SK-N-MC (cell line): ENCODE measurements around the gene TMEM121B.
A peak's percentile ranks its signal among the peaks of the same experiment; 100 is the strongest.

ENCODE experiments used
- DNase-seq: peaks from one replicate; pipeline ENCODE4 v3.0.0-alpha.2; 2011; ENCODE audit warnings: low read depth, low spot score
- H3K27ac ChIP-seq: fragments of 200-600 bp; sonication (generic); 2 replicates; pipeline ENCODE4 v1.5.1; 2016; ENCODE audit warnings: mixed run types
- H3K36me3 ChIP-seq: fragments of 200-600 bp; sonication (generic); 2 replicates; pipeline ENCODE4 v1.6.1; 2017; ENCODE audit warnings: antibody characterized with exemption, low read length, mixed read lengths; ENCODE audit not compliant: insufficient read depth
- H3K4me3 ChIP-seq: fragments of 200-600 bp; sonication (generic); 2 replicates; pipeline ENCODE4 v1.5.1; 2016
- H3K9ac ChIP-seq: fragments of 200-600 bp; sonication (generic); 2 replicates; pipeline ENCODE4 v1.8.0; 2017; ENCODE audit warnings: mixed run types, mixed read lengths; ENCODE audit not compliant: insufficient read length
- H3K9me3 ChIP-seq: fragments of 200-600 bp; sonication (generic); 2 replicates; pipeline ENCODE4 v1.6.1; 2017; ENCODE audit warnings: low read depth, mild to moderate bottlenecking, antibody characterized with exemption, low read length, moderate library complexity, mixed read lengths
- EZH2 ChIP-seq: fragments of 200-600 bp; sonication (generic); IDR thresholded peaks from one replicate; pipeline ENCODE4 v1.6.1; 2017; ENCODE audit warnings: antibody characterized with exemption
- FOXP2 ChIP-seq: optimal IDR thresholded peaks from 2 replicates; pipeline ENCODE3; 2011; ENCODE audit warnings: mild to moderate bottlenecking, moderate library complexity; ENCODE audit not compliant: insufficient read depth; ENCODE audit errors: extremely low read length, control extremely low read depth
- POLR2AphosphoS5 ChIP-seq: IDR thresholded peaks from 2 replicates; pipeline ENCODE4 v1.6.1; 2012; ENCODE audit warnings: mild to moderate bottlenecking, low read depth, low read length, borderline replicate concordance

Gene TMEM121B

DNA sequence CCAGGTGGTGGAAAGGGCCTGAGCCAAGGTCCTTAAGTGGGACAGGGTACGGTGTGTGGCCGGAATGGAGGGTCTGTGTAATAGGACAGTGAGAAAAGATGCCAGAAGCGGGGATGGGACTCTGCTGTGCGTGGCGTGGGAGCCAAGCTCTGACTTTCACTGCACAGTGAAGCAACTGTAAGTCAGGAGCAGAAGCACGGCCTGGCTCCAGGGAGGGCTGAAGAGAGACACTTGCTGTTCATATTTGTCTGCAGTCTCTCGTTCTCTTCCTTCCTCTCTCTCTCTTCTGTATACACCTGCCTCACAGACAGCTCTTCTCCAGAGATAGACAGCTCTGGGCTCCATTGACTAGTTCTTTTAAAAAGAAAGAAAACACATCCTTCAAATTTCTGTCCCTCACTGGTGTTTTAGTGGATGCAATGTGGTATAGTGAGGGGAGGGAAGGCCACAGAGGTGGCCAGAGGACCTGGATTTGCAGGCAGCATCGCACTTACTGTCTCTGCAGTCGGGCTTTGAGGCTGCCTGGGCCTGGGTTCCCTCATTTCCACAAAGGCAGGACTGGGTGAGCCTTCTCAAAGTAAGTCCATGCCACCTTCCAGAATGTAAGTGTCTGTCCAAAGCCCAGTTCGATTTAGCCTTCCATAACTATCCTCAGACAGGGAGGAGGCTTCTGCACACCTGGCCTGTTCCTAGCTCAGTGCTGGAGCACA lies 34.2 kb downstream of the TMEM121B start:
- Histone ChIP-seq H3K36me3 (no peaks in the 10 kb centered on the region), H3K4me3 (no peak overlapping the region), H3K9ac (no peak overlapping the region), H3K27ac (no peak overlapping the region), H3K9me3 (no peaks in the 10 kb centered on the region)
- no peak for DNase-seq
- TF ChIP-seq FOXP2 (no peak), POLR2AphosphoS5 (no peak), EZH2 (no peak)

DNA sequence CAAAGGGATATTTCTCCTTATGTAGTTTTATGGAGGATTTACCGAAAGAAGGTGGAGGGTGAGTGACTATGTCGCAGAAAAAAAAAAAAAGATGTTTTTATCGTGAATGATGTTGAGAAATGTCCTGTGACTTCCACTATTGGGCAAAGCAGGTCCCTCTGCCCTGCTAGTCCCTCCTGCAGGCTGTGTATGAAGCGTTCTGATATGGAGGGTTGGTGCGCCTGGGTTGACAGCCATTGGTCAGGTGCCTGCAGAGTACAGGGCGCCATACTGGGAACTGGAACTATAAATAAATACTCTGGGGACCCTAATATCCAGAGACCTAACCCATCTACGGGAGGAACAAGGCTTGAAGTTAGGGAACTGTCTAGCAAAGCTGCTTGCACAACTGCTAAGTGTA lies 34.9 kb downstream of the TMEM121B start:
- no peak for TF ChIP-seq POLR2AphosphoS5
- no peak for TF ChIP-seq FOXP2
- TF ChIP-seq EZH2 = no peak
- Histone ChIP-seq H3K9me3 (no peaks in the 10 kb centered on the region), H3K36me3 (no peaks in the 10 kb centered on the region), H3K27ac (no peak overlapping the region), H3K4me3 (no peak overlapping the region), H3K9ac (no peak overlapping the region)
- DNase-seq = no peak

DNA sequence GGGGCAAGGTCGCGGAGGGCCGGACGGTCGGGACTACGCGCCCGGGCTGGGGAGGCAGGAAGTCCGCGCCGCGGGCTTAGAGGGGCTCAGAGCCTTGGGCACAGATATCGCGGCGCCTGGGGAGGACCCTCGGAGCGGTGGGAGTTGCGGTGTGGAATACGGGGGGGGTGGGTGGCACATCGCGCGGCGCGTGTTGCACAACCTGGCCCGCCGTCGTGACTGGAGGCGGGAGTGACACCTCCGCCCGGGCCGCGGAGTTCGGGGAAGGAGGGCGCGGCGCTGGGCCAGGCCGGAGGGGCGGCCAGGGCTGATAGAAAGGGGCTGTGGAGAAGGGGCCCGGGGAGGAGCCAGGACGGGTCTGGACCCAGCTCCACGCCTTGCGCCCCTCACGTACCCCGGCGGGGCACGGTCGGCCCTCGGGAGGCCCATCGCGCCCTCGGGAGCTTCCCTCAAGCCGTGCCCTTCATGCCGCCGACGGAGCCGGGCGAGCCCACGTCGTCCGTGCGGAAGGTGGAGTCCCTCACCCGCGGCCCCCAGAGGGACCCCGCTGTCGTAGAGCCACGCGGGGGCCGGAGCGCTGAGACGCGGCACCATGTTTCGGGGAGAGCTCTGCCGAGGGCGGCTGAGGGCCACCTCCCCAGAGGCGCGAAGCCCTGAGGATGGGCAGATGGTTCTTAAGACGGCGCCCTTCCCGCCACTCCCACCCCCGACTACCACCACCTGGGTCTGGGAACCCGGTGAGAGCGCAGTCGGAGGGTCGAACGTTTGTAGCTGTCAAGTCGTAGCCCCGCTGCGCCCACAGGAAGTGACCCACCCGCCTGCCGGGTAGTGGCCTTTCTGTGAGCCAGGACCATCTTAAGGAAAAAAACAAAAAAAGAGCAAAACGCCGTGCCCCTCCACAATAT lies 35.6 kb downstream of the TMEM121B start:
- H3K9ac ChIP-seq = peak overlapping the region; percentile 72
- no peaks in the 10 kb centered on the region for H3K9me3 ChIP-seq
- TF ChIP-seq EZH2 (no peak), POLR2AphosphoS5 (no peak), FOXP2 (no peak)
- H3K36me3 ChIP-seq = no peaks in the 10 kb centered on the region
- no peak overlapping the region for H3K27ac ChIP-seq
- peak overlapping the region; percentile 82 for H3K4me3 ChIP-seq
- DNase-seq = no peak

DNA sequence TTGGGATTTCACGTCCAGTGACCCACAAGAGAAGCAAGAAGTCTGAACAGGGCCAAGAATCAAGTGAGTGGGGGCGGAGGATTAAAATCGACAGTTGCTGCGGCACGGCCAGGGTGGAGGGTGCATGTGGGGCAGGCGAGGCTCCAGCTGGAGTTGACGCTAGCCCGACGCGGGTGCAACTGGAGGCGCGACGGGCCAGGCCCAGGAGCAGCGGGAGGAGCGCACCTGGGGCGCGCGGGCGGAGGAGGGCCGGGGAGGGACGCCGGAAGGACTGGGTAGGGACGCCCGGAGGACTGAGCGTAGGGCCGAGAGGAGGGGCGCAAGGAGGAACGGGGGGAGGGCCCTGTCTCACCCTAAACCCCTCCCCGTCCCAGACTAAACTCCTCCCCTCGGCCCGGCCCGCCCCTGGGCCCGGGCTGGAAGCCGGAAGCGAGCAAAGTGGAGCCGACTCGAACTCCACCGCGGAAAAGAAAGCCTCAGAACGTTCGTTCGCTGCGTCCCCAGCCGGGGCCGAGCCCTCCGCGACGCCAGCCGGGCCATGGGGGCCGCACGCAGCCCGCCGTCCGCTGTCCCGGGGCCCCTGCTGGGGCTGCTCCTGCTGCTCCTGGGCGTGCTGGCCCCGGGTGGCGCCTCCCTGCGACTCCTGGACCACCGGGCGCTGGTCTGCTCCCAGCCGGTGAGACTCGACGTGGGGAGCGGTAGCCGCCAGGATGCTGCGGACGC lies 36.4 kb downstream of the TMEM121B start, which contains the start of gene IL17RA:
Gene IL17RA, plus strand, starts transcription at position 447 of the 723 bp plus-strand sequence. Its CDS starts 92 bp downstream, at position 539.
- peak; percentile 71 for TF ChIP-seq POLR2AphosphoS5
- TF ChIP-seq FOXP2 = no peak
- Histone ChIP-seq H3K4me3 (peak within 1 kb of the TSS; percentile 82), H3K36me3 (no peaks in the 10 kb centered on the region), H3K9me3 (no peaks in the 10 kb centered on the region), H3K27ac (no peak within 1 kb of the TSS), H3K9ac (peak within 1 kb of the TSS; percentile 72)
- DNase-seq = no peak

DNA sequence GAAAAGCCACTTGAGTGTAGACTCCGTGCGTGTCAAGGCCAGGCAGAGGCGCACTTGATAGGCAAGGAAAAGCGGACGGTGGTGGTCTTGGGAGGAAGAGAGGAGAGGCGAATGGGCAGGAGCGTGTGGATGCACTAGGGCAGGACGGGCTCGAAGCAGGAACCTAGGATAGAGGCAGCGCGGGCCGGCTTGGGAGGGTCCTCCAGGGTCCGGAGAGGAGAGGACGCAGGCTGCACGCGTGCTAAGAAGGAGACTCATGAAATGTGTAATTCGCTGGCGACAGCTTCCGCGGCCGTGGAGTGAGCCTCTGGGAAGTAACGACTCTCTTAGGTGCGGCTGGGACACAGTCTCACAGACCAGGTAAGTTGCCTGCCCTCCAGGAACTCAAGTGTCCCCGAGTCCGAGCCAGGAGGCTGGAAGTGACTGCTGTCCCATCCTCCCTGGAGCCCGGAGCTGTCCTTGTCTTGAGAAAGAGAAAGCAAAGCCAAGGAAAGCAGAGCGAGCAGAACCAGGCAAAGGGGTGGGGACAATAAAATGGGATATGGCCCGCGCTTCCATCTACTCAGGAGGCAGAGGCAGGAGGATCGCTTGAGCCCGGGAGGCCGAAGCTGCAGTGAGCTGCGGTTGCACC lies 37.2 kb downstream of the TMEM121B start:
- H3K9me3 ChIP-seq = no peaks in the 10 kb centered on the region
- H3K36me3 ChIP-seq = no peaks in the 10 kb centered on the region
- peak overlapping the region; percentile 61 for H3K9ac ChIP-seq
- TF ChIP-seq FOXP2 = no peak
- TF ChIP-seq EZH2 = no peak
- TF ChIP-seq POLR2AphosphoS5 = no peak
- H3K4me3 ChIP-seq = peak overlapping the region; percentile 82
- DNase-seq = no peak
- H3K27ac ChIP-seq = no peak overlapping the region

DNA sequence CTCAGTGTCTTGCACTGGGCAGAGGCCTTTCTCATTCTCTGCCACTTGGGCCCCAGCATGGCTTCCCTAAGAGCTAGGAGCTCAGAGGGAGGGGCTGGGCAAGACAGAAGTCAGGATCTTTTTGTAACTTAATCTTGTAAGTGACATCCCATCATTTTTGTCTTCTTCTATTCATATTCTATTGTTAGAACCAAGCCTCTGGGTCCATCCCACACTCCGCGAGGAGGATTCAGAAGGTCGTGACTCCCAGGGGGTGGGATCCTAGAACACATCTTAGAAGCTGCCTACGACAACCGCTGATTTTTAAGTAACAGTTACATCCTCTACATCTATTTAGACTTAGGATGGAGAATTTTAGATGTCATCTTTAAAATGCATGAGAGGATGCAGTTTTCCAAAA lies 37.9 kb downstream of the TMEM121B start:
- Histone ChIP-seq H3K4me3 (no peak overlapping the region), H3K9ac (no peak overlapping the region), H3K36me3 (no peaks in the 10 kb centered on the region), H3K27ac (no peak overlapping the region), H3K9me3 (no peaks in the 10 kb centered on the region)
- DNase-seq = no peak
- TF ChIP-seq POLR2AphosphoS5 (no peak), EZH2 (no peak), FOXP2 (no peak)

DNA sequence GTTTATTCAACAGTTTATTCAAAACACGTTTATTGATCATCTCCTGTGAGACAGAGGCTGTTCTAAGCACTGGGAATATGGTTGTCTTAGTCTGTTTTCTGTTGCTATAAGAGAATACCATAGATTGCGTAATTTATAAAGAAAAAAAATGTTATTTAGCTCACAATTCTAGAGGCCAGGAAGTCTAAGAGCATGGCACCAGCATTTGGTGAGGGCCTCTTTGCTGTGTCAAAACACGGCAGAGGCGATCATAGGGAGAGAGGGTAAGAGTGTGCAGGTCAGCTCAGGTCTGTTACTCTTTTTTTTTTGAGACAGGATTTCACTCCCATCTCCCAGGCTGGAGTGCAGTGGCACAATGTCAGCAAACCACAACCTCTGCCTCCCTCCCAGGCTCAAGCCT lies 41.6 kb downstream of the TMEM121B start:
- TF ChIP-seq POLR2AphosphoS5 (no peak), EZH2 (no peak), FOXP2 (no peak)
- Histone ChIP-seq H3K9me3 (no peaks in the 10 kb centered on the region), H3K36me3 (no peaks in the 10 kb centered on the region), H3K27ac (no peak overlapping the region), H3K4me3 (no peak overlapping the region), H3K9ac (no peak overlapping the region)
- DNase-seq = no peak

DNA sequence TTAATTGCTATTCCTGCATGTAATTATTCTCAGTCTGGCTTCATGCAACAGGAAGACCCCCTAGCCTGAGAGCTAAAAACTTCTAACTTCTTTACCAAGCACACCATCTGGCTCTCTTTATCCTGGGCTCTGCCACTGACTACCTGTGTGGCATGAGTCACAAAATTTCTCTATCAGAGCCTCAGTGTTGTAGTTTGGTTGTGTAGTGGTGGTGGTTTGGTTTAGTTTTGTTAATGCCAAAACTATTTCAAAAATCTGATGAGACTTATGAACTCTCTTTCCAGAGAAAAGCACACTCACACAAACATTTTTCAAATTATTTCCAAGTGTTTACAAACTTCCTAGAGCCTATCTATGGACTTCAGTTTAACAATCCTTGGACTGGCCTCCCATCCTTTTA lies 43.9 kb downstream of the TMEM121B start:
- no peak for TF ChIP-seq EZH2
- TF ChIP-seq FOXP2 = no peak
- TF ChIP-seq POLR2AphosphoS5 = no peak
- no peak for DNase-seq
- no peak overlapping the region for H3K27ac ChIP-seq

More for the DNA sequence above, 43.9 kb downstream of the TMEM121B start:
- H3K9me3 ChIP-seq = no peaks in the 10 kb centered on the region
- H3K36me3 ChIP-seq = no peaks in the 10 kb centered on the region
- no peak overlapping the region for H3K4me3 ChIP-seq
- no peak overlapping the region for H3K9ac ChIP-seq
